GM23338 (cell line): Measurements from ENCODE around the gene MTARC2. TPM values are rescaled to one million over a fixed set of nuclear protein-coding genes. Genes with fewer than 3 reads are reported as not detected.
A peak's percentile ranks its signal among the peaks of the same experiment; 100 is the strongest.

Experiments
- ATAC-seq: fragments of 200-7000 bp; cut with Tn5 transposase; 3 replicates; pipeline ENCODE4 v1.9.1; 2020
- DNase-seq: peaks from one replicate; pipeline ENCODE4 v3.0.0-alpha.2; 2015; ENCODE audit warnings: low spot score
- H2AFZ ChIP-seq: fragments of 200-600 bp; sonication (generic); 2 replicates; pipeline ENCODE4 v1.8.0; 2016; ENCODE audit warnings: antibody characterized with exemption, mild to moderate bottlenecking, moderate library complexity
- H3F3A ChIP-seq: fragments of 200-600 bp; sonication (generic); replicated peaks from 2 replicates; pipeline ENCODE4 v1.8.0; 2017; ENCODE audit warnings: antibody characterized with exemption, mixed run types, low read depth
- H3K27ac ChIP-seq: fragments of 200-600 bp; sonication (generic); 2 replicates; pipeline ENCODE4 v1.6.1; 2016; ENCODE audit warnings: low read depth
- H3K27me3 ChIP-seq: fragments of 200-600 bp; sonication (generic); 2 replicates; pipeline ENCODE4 v1.8.0; 2016; ENCODE audit warnings: mild to moderate bottlenecking, mixed run types, moderate library complexity; ENCODE audit not compliant: insufficient read depth
- H3K36me3 ChIP-seq: fragments of 200-600 bp; sonication (generic); 2 replicates; pipeline ENCODE4 v1.8.0; 2016; ENCODE audit warnings: mild to moderate bottlenecking; ENCODE audit not compliant: insufficient read depth
- H3K4me1 ChIP-seq: fragments of 200-600 bp; sonication (generic); 2 replicates; pipeline ENCODE4 v1.8.0; 2016; ENCODE audit warnings: mild to moderate bottlenecking, moderate library complexity; ENCODE audit not compliant: insufficient read depth
- H3K4me2 ChIP-seq: fragments of 200-600 bp; sonication (generic); 2 replicates; pipeline ENCODE4 v1.7.1; 2017; ENCODE audit warnings: mixed run types
- H3K4me3 ChIP-seq: fragments of 200-600 bp; sonication (generic); 2 replicates; pipeline ENCODE4 v1.6.1; 2016; ENCODE audit warnings: mixed run types
- H3K79me2 ChIP-seq: fragments of 200-600 bp; sonication (generic); replicated peaks from 2 replicates; pipeline ENCODE4 v1.8.0; 2017; ENCODE audit warnings: mild to moderate bottlenecking; ENCODE audit not compliant: insufficient read depth
- H3K9me2 ChIP-seq: fragments of 200-600 bp; sonication (generic); 2 replicates; pipeline ENCODE4 v1.8.0; 2017; ENCODE audit not compliant: insufficient read depth
- H4K20me1 ChIP-seq: fragments of 200-600 bp; sonication (generic); replicated peaks from 2 replicates; pipeline ENCODE4 v1.8.0; 2017; ENCODE audit warnings: mild to moderate bottlenecking; ENCODE audit not compliant: insufficient read depth
- H3K27ac Mint-ChIP-seq: 2 replicates; pipeline ENCODE4 v1.8.0; 2020; ENCODE audit warnings: inconsistent platforms, mild to moderate bottlenecking, moderate library complexity, mixed read lengths
- H3K27me3 Mint-ChIP-seq: 3 replicates; pipeline ENCODE4 v1.8.0; 2022; ENCODE audit warnings: low read depth, mild to moderate bottlenecking, moderate library complexity, mixed read lengths, inconsistent platforms; ENCODE audit not compliant: insufficient read depth, poor library complexity
- H3K36me3 Mint-ChIP-seq: 3 replicates; pipeline ENCODE4 v1.8.0; 2021; ENCODE audit warnings: low read depth, mild to moderate bottlenecking, inconsistent platforms, moderate library complexity, mixed read lengths
- H3K4me1 Mint-ChIP-seq: 3 replicates; pipeline ENCODE4 v1.8.0; 2020; ENCODE audit warnings: mild to moderate bottlenecking, inconsistent platforms, mixed read lengths
- H3K4me3 Mint-ChIP-seq: 3 replicates; pipeline ENCODE4 v1.8.0; 2021; ENCODE audit warnings: moderate library complexity, mild to moderate bottlenecking, inconsistent platforms, mixed read lengths
- H3K9me3 Mint-ChIP-seq: 3 replicates; pipeline ENCODE4 v1.8.0; 2020; ENCODE audit warnings: moderate library complexity, mild to moderate bottlenecking, inconsistent platforms, mixed read lengths
- CREB1 ChIP-seq: fragments of 250-450 bp; sonication (Bioruptor Pico); IDR thresholded peaks from 2 replicates; pipeline ENCODE4 v1.5.0; 2020; ENCODE audit warnings: low read depth, mild to moderate bottlenecking, moderate library complexity
- EZH2 ChIP-seq: fragments of 200-600 bp; sonication (generic); IDR thresholded peaks from one replicate; pipeline ENCODE4 v1.8.0; 2017; ENCODE audit warnings: antibody characterized with exemption, mild to moderate bottlenecking, low read depth; ENCODE audit not compliant: unreplicated experiment
- EZH2phosphoT487 ChIP-seq: fragments of 200-600 bp; sonication (generic); IDR thresholded peaks from one replicate; pipeline ENCODE4 v1.8.1; 2018; ENCODE audit warnings: antibody characterized with exemption; ENCODE audit not compliant: unreplicated experiment
- JUNB ChIP-seq: IDR thresholded peaks from one replicate; pipeline ENCODE4 v1.6.1; 2016; ENCODE audit warnings: antibody characterized with exemption; ENCODE audit not compliant: unreplicated experiment
- NANOG ChIP-seq: IDR thresholded peaks from 2 replicates; pipeline ENCODE4 v1.6.1; 2016; ENCODE audit warnings: antibody characterized with exemption, borderline replicate concordance
- POLR2AphosphoS5 ChIP-seq: IDR thresholded peaks from 2 replicates; pipeline ENCODE4 v1.6.1; 2016; ENCODE audit warnings: antibody characterized with exemption, low read depth
- STAT1 ChIP-seq: IDR thresholded peaks from one replicate; pipeline ENCODE4 v1.6.1; 2016; ENCODE audit warnings: antibody characterized with exemption; ENCODE audit not compliant: unreplicated experiment
- ZNF114 ChIP-seq: fragments of 250-450 bp; sonication (Bioruptor Pico); IDR thresholded peaks from 2 replicates; pipeline ENCODE4 v1.5.0; 2020; ENCODE audit warnings: mild to moderate bottlenecking, moderate library complexity
- ZNF331 ChIP-seq: fragments of 250-450 bp; sonication (Bioruptor Pico); IDR thresholded peaks from 2 replicates; pipeline ENCODE4 v1.5.0; 2020; ENCODE audit warnings: low read depth, mild to moderate bottlenecking, moderate library complexity
- polyA plus RNA-seq: library from polyadenylated mRNA; unstranded; fragments of >200 nt; fragmentation: Nextera tagmentation; extraction: Ambion mirVana; gene quantifications from 2 replicates; pipeline ENCODE4 v1.2.1, GENCODE V29; 2016
- total RNA-seq: library from RNA; depleted of rRNA; stranded (reverse); fragments of >200 nt; shearing (Covaris generic); gene quantifications from 2 replicates; pipeline ENCODE4 v1.2.3, GENCODE V29; 2014
- TF ChIP-seq, protein P1 (sequence below), 2 experiments: fragments of 200-600 bp in 1 of 2; sonication (generic) in 1 of 2; conservative IDR thresholded peaks; 2 replicates each; pipeline versions ENCODE4 v1.5.1 to v1.6.1; 2016 to 2017; ENCODE audit warnings: antibody characterized with exemption in 2 of 2, low read depth in 2 of 2, mild to moderate bottlenecking in 2 of 2, moderate library complexity in 1 of 2
- TF ChIP-seq, protein P2 (sequence below): IDR thresholded peaks from one replicate; pipeline ENCODE4 v1.6.1; 2018; ENCODE audit warnings: antibody characterized with exemption; ENCODE audit not compliant: unreplicated experiment
- TF ChIP-seq, protein P3 (sequence below): fragments of 250-450 bp; sonication (Bioruptor Pico); IDR thresholded peaks from 2 replicates; pipeline ENCODE4 v1.5.0; 2020; ENCODE audit warnings: mild to moderate bottlenecking, moderate library complexity
- TF ChIP-seq, protein P4 (sequence below): IDR thresholded peaks from 2 replicates; pipeline ENCODE4 v1.6.1; 2016; ENCODE audit warnings: antibody characterized with exemption

MTARC2 gene
- total and polyA plus RNA-seq, 2 experiments from 2014 or later, result 4.1 to 8.0 TPM

DNA sequence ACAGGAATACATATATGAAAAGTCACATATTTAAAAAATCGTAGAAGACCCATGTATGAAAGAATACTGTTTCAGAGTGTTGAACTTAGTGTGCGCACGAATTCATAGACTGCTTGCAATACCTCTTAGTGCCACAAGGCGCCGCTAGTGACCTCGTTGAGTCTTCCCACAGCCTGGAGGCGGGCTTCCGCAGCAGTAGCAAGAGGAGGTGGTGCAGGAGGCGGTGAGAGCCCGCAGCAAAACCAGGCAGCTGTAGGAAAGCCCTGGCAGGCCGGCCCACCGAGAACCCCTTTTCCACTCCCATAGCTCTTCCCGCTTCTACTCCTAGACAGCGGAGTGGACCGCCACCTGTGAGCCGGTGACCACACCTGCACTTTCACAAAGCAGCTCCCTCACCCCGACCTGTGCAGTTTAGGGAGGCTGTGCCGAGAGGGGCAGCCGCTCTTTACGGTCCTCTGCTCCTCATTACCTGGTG, 62.1 kb downstream of the MTARC2 start:
- Mint-ChIP-seq H3K27me3 (peaks cover 11% of the 10 kb centered on the region), H3K4me3 (peak overlapping the region; percentile 58), H3K4me1 (peaks cover 14% of the 10 kb centered on the region; the same call in 2 of the 3 replicates), H3K36me3 (peaks cover 49% of the 10 kb centered on the region), H3K9me3 (no peaks in the 10 kb centered on the region), H3K27ac (no peak overlapping the region; the same call in 1 of the 2 replicates)
- peaks cover 4% of the 10 kb centered on the region; the same call in 1 of the 2 replicates for H4K20me1 ChIP-seq
- ATAC-seq (peak; percentile 96), DNase-seq (peak; percentile 91)
- peak overlapping the region; percentile 25; the same call in 1 of the 2 replicates for H3K4me3 ChIP-seq
- H3K27me3 ChIP-seq, result no peaks in the 10 kb centered on the region
- H3K79me2 ChIP-seq, result no peaks in the 10 kb centered on the region
- H2AFZ ChIP-seq, result no peak overlapping the region
- H3K9me2 ChIP-seq, result no peaks in the 10 kb centered on the region
- 0 out of 2 replicates have a peak, but pooled peaks have one; percentile 8 for TF ChIP-seq CREB1
- TF ChIP-seq, protein P1, sequence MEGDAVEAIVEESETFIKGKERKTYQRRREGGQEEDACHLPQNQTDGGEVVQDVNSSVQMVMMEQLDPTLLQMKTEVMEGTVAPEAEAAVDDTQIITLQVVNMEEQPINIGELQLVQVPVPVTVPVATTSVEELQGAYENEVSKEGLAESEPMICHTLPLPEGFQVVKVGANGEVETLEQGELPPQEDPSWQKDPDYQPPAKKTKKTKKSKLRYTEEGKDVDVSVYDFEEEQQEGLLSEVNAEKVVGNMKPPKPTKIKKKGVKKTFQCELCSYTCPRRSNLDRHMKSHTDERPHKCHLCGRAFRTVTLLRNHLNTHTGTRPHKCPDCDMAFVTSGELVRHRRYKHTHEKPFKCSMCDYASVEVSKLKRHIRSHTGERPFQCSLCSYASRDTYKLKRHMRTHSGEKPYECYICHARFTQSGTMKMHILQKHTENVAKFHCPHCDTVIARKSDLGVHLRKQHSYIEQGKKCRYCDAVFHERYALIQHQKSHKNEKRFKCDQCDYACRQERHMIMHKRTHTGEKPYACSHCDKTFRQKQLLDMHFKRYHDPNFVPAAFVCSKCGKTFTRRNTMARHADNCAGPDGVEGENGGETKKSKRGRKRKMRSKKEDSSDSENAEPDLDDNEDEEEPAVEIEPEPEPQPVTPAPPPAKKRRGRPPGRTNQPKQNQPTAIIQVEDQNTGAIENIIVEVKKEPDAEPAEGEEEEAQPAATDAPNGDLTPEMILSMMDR (conservative IDR thresholded peaks at IDR 0.05; ENCODE audit: low read depth in 2 of 2), result peak; percentile 81 to 94
- no peak for TF ChIP-seq STAT1
- TF ChIP-seq ZNF114 (CRISPR knock-in tag), result no peak
- TF ChIP-seq EZH2phosphoT487, result no peak
- TF ChIP-seq ZNF331 (CRISPR knock-in tag), result no peak
- TF ChIP-seq, protein P2, sequence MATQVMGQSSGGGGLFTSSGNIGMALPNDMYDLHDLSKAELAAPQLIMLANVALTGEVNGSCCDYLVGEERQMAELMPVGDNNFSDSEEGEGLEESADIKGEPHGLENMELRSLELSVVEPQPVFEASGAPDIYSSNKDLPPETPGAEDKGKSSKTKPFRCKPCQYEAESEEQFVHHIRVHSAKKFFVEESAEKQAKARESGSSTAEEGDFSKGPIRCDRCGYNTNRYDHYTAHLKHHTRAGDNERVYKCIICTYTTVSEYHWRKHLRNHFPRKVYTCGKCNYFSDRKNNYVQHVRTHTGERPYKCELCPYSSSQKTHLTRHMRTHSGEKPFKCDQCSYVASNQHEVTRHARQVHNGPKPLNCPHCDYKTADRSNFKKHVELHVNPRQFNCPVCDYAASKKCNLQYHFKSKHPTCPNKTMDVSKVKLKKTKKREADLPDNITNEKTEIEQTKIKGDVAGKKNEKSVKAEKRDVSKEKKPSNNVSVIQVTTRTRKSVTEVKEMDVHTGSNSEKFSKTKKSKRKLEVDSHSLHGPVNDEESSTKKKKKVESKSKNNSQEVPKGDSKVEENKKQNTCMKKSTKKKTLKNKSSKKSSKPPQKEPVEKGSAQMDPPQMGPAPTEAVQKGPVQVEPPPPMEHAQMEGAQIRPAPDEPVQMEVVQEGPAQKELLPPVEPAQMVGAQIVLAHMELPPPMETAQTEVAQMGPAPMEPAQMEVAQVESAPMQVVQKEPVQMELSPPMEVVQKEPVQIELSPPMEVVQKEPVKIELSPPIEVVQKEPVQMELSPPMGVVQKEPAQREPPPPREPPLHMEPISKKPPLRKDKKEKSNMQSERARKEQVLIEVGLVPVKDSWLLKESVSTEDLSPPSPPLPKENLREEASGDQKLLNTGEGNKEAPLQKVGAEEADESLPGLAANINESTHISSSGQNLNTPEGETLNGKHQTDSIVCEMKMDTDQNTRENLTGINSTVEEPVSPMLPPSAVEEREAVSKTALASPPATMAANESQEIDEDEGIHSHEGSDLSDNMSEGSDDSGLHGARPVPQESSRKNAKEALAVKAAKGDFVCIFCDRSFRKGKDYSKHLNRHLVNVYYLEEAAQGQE, result no peak
- TF ChIP-seq NANOG, result no peak
- TF ChIP-seq JUNB, result no peak
- TF ChIP-seq EZH2, result no peak
- TF ChIP-seq POLR2AphosphoS5, result no peak
- TF ChIP-seq, protein P3, sequence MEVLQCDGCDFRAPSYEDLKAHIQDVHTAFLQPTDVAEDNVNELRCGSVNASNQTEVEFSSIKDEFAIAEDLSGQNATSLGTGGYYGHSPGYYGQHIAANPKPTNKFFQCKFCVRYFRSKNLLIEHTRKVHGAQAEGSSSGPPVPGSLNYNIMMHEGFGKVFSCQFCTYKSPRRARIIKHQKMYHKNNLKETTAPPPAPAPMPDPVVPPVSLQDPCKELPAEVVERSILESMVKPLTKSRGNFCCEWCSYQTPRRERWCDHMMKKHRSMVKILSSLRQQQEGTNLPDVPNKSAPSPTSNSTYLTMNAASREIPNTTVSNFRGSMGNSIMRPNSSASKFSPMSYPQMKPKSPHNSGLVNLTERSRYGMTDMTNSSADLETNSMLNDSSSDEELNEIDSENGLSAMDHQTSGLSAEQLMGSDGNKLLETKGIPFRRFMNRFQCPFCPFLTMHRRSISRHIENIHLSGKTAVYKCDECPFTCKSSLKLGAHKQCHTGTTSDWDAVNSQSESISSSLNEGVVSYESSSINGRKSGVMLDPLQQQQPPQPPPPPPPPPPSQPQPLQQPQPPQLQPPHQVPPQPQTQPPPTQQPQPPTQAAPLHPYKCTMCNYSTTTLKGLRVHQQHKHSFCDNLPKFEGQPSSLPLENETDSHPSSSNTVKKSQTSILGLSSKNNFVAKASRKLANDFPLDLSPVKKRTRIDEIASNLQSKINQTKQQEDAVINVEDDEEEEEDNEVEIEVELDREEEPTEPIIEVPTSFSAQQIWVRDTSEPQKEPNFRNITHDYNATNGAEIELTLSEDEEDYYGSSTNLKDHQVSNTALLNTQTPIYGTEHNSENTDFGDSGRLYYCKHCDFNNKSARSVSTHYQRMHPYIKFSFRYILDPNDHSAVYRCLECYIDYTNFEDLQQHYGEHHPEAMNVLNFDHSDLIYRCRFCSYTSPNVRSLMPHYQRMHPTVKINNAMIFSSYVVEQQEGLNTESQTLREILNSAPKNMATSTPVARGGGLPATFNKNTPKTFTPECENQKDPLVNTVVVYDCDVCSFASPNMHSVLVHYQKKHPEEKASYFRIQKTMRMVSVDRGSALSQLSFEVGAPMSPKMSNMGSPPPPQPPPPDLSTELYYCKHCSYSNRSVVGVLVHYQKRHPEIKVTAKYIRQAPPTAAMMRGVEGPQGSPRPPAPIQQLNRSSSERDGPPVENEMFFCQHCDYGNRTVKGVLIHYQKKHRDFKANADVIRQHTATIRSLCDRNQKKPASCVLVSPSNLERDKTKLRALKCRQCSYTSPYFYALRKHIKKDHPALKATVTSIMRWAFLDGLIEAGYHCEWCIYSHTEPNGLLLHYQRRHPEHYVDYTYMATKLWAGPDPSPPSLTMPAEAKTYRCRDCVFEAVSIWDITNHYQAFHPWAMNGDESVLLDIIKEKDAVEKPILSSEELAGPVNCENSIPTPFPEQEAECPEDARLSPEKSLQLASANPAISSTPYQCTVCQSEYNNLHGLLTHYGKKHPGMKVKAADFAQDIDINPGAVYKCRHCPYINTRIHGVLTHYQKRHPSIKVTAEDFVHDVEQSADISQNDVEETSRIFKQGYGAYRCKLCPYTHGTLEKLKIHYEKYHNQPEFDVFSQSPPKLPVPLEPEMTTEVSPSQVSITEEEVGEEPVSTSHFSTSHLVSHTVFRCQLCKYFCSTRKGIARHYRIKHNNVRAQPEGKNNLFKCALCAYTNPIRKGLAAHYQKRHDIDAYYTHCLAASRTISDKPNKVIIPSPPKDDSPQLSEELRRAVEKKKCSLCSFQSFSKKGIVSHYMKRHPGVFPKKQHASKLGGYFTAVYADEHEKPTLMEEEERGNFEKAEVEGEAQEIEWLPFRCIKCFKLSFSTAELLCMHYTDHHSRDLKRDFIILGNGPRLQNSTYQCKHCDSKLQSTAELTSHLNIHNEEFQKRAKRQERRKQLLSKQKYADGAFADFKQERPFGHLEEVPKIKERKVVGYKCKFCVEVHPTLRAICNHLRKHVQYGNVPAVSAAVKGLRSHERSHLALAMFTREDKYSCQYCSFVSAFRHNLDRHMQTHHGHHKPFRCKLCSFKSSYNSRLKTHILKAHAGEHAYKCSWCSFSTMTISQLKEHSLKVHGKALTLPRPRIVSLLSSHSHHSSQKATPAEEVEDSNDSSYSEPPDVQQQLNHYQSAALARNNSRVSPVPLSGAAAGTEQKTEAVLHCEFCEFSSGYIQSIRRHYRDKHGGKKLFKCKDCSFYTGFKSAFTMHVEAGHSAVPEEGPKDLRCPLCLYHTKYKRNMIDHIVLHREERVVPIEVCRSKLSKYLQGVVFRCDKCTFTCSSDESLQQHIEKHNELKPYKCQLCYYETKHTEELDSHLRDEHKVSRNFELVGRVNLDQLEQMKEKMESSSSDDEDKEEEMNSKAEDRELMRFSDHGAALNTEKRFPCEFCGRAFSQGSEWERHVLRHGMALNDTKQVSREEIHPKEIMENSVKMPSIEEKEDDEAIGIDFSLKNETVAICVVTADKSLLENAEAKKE (CRISPR knock-in tag), result no peak
- TF ChIP-seq, protein P4, sequence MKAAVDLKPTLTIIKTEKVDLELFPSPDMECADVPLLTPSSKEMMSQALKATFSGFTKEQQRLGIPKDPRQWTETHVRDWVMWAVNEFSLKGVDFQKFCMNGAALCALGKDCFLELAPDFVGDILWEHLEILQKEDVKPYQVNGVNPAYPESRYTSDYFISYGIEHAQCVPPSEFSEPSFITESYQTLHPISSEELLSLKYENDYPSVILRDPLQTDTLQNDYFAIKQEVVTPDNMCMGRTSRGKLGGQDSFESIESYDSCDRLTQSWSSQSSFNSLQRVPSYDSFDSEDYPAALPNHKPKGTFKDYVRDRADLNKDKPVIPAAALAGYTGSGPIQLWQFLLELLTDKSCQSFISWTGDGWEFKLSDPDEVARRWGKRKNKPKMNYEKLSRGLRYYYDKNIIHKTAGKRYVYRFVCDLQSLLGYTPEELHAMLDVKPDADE, result no peak
- 0 out of 2 replicates have a peak, but pooled peaks cover 3% of the 10 kb centered on the region for H3K4me1 ChIP-seq
- H3K4me2 ChIP-seq, result peak overlapping the region; percentile 67; the same call in 1 of the 2 replicates
- peaks cover 12% of the 10 kb centered on the region for H3K36me3 ChIP-seq
- H3K27ac ChIP-seq, result no peak overlapping the region
- no peaks in the 10 kb centered on the region for H3F3A ChIP-seq
